ENCODE results near the gene COL6A3. TPM values are rescaled to one million over a fixed set of nuclear protein-coding genes. Genes with fewer than 3 reads are reported as not detected.
A peak's percentile ranks its signal among the peaks of the same experiment; 100 is the strongest.

The COL6A3 gene
- total RNA-seq, 1 experiment from 2014 or later: 0.81 TPM

DNA sequence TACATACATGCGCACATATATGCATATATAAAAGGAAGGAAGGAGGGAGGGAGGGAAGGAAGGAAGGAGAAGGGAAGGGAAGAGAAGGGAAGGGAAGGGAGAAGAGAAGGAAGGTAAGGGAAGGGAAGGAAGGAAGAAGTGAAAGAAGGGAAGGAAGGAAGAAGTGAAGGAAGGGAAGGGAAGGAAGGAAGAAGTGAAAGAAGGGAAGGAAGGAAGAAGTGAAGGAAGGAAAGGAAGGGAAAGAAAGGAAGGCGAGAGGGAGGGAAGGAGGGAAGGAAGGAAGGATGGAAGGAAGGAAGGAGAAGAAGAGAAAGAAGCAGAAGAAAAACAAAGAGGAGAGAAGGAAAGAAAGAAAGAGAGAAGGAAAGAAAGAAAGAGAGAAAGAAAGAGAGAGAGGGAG, 16.9 kb downstream of the COL6A3 start:
- Histone ChIP-seq H3K23ac (ENCODE audit: insufficient read length, low read depth, low read length) (no peak overlapping the region), H3K23me2 (ENCODE audit: insufficient read length, low read depth, low read length, poor library complexity, severe bottlenecking) (no peaks in the 10 kb centered on the region), H4K8ac (replicated peaks; ENCODE audit: insufficient read length, low read depth, low read length) (no peak overlapping the region), H3K27me3 (ENCODE audit: insufficient read depth, low read length) (no peaks in the 10 kb centered on the region), H2BK120ac (ENCODE audit: low read depth, low read length, poor library complexity, severe bottlenecking) (no peak overlapping the region), H3K4ac (ENCODE audit: low read depth, low read length) (no peak overlapping the region), H3K9ac (ENCODE audit: extremely low read depth, insufficient read length, low read length) (no peak overlapping the region), H3K14ac (ENCODE audit: insufficient read depth, low read length) (no peak overlapping the region), H2BK15ac (ENCODE audit: low read depth, low read length) (no peak overlapping the region), H4K5ac (ENCODE audit: insufficient read length, low read depth, low read length) (no peak overlapping the region), H2BK20ac (ENCODE audit: low read depth, low read length, poor library complexity, severe bottlenecking) (no peak overlapping the region), H3T11ph (ENCODE audit: low read length) (no peak overlapping the region), H2AK5ac (ENCODE audit: insufficient read length, low read length) (peak overlapping the region; percentile 65), H3K18ac (ENCODE audit: insufficient read length, low read depth, low read length) (no peak overlapping the region), H4K91ac (ENCODE audit: insufficient read length, low read depth, low read length) (no peak overlapping the region), H2AFZ (ENCODE audit: low read length) (no peak overlapping the region), H4K20me1 (ENCODE audit: control insufficient read depth, insufficient read depth, insufficient read length) (no peaks in the 10 kb centered on the region), H2BK12ac (ENCODE audit: insufficient read length, low read depth, low read length) (no peak overlapping the region), H3K79me2 (ENCODE audit: insufficient read depth, low read length) (no peaks in the 10 kb centered on the region), H3K4me2 (ENCODE audit: insufficient read depth, insufficient read length, low read length) (no peak overlapping the region), H3K9me3 (ENCODE audit: control insufficient read depth, low read depth, low read length) (no peaks in the 10 kb centered on the region), H3K79me1 (ENCODE audit: insufficient read depth, low read depth, low read length, poor library complexity, severe bottlenecking) (no peaks in the 10 kb centered on the region), H3K4me1 (ENCODE audit: insufficient read depth, low read length) (no peaks in the 10 kb centered on the region), H3K56ac (ENCODE audit: insufficient read length, low read depth, low read length) (no peak overlapping the region), H3K27ac (ENCODE audit: insufficient read length, low read depth, low read length) (no peak overlapping the region), H2BK5ac (ENCODE audit: insufficient read length, low read length) (no peak overlapping the region)
- H3K36me3 Mint-ChIP-seq (ENCODE audit: insufficient read depth in 1 of 3, low read depth in 3 of 3): no peaks in the 10 kb centered on the region
- H3K4me3 Mint-ChIP-seq: no peak overlapping the region
- H3K9me3 Mint-ChIP-seq: no peaks in the 10 kb centered on the region
- no peak overlapping the region for H3K27ac Mint-ChIP-seq
- no peak for DNase-seq
- H3K27me3 Mint-ChIP-seq (ENCODE audit: low read depth): peaks cover 35% of the 10 kb centered on the region
- TF ChIP-seq, protein P1, sequence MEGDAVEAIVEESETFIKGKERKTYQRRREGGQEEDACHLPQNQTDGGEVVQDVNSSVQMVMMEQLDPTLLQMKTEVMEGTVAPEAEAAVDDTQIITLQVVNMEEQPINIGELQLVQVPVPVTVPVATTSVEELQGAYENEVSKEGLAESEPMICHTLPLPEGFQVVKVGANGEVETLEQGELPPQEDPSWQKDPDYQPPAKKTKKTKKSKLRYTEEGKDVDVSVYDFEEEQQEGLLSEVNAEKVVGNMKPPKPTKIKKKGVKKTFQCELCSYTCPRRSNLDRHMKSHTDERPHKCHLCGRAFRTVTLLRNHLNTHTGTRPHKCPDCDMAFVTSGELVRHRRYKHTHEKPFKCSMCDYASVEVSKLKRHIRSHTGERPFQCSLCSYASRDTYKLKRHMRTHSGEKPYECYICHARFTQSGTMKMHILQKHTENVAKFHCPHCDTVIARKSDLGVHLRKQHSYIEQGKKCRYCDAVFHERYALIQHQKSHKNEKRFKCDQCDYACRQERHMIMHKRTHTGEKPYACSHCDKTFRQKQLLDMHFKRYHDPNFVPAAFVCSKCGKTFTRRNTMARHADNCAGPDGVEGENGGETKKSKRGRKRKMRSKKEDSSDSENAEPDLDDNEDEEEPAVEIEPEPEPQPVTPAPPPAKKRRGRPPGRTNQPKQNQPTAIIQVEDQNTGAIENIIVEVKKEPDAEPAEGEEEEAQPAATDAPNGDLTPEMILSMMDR (conservative IDR thresholded peaks at IDR 0.05): no peak
- no peaks in the 10 kb centered on the region for H3K4me1 Mint-ChIP-seq
- WGBS (ENCODE audit: extremely low coverage, insufficient read length, low lambda C conversion rate): 100% methylated on average over 1 of the region's 2 CpGs

Data from H9 (cell line).